Measurements from ENCODE around the gene SOD1. TPM values are rescaled to one million over a fixed set of nuclear protein-coding genes. Genes with fewer than 3 reads are reported as not detected.

SOD1 gene
- total and polyA plus RNA-seq, 2 of the 8 experiments (the other 6 are each of a cell fraction or from before 2014, with no cell fraction given), result 192 to 226 TPM

GRCh38 chr21:31698461-31698860, 39.0 kb downstream of the SOD1 start:
- no peak overlapping the region for H2BK12ac ChIP-seq (ENCODE audit: low read depth, low read length)
- H3K4me1 ChIP-seq (replicated peaks in 1 of 4; ENCODE audit: control insufficient read depth in 3 of 4, insufficient read depth in 4 of 4, low read length in 3 of 4), result no peaks in the 10 kb centered on the region
- H3K27me3 ChIP-seq (replicated peaks in 1 of 4; ENCODE audit: control insufficient read depth in 3 of 4, extremely low read depth in 1 of 4, insufficient read depth in 3 of 4, low read length in 3 of 4), result peaks cover 0 to 1% (median 0%) of the 10 kb centered on the region in 4 experiments; a peak in 1 of 7 replicates
- H3K4me3 ChIP-seq (ENCODE audit: extremely low read depth in 1 of 4, insufficient read depth in 2 of 4, low read depth in 3 of 4, low read length in 4 of 4), result no peak overlapping the region
- H2BK20ac ChIP-seq (ENCODE audit: low read length), result no peak overlapping the region
- no peak overlapping the region for H3K18ac ChIP-seq (ENCODE audit: extremely low read depth, low read length)
- H3K56ac ChIP-seq (replicated peaks; ENCODE audit: insufficient read length, low read depth, low read length), result no peak overlapping the region
- no peak overlapping the region for H2AFZ ChIP-seq (ENCODE audit: low read length)
- H3K9me3 ChIP-seq (ENCODE audit: insufficient read depth in 2 of 2, low read depth in 1 of 2, low read length in 1 of 2), result no peaks in the 10 kb centered on the region
- H2BK120ac ChIP-seq (replicated peaks; ENCODE audit: low read depth, low read length), result no peak overlapping the region
- FAIRE-seq (no peak), DNase-seq (ENCODE audit: low read depth in 1 of 2, low spot score in 2 of 2) (no peak)
- POLR2A ChIA-PET (ENCODE audit: partially characterized antibody), result interaction anchor here (1.0 kb wide), 1 partner anchor 12 kb away, joined by 3 read pairs; no protein-coding TSS in a partner anchor
- no peak overlapping the region for H4K5ac ChIP-seq (ENCODE audit: insufficient read length, low read depth, low read length)
- no peak overlapping the region for H3K23ac ChIP-seq (ENCODE audit: insufficient read length)
- H3K79me1 ChIP-seq (ENCODE audit: low read depth, low read length), result no peaks in the 10 kb centered on the region
- H2BK15ac ChIP-seq (ENCODE audit: low read length), result no peak overlapping the region
- no peak overlapping the region for H4K91ac ChIP-seq (replicated peaks; ENCODE audit: insufficient read length, low read length)
- H3K4me2 ChIP-seq (ENCODE audit: insufficient read depth in 1 of 2, low read depth in 2 of 2, low read length in 2 of 2), result no peak overlapping the region
- H4K8ac ChIP-seq (ENCODE audit: extremely low read depth, insufficient read depth, low read length), result no peak overlapping the region
- H3K14ac ChIP-seq (ENCODE audit: insufficient read length), result no peak overlapping the region
- no peak overlapping the region for H3K9ac ChIP-seq (replicated peaks in 1 of 4; ENCODE audit: extremely low read depth in 1 of 4, low read depth in 3 of 4, low read length in 3 of 4)
- no peak overlapping the region for H3K4ac ChIP-seq (replicated peaks; ENCODE audit: insufficient read length, low read depth, low read length)
- TF ChIP-seq JUN (IDR thresholded peaks at IDR 0.05; ENCODE audit: low read depth, low read length) (no peak), SP1 (IDR thresholded peaks at IDR 0.05; ENCODE audit: low read depth, low read length) (no peak)
- H3K23me2 ChIP-seq (ENCODE audit: low read depth, low read length), result no peaks in the 10 kb centered on the region
- no peak overlapping the region for H3K27ac ChIP-seq (ENCODE audit: low read depth, low read length)
- H2AK5ac ChIP-seq (ENCODE audit: low read depth, low read length), result no peak overlapping the region
- H3K36me3 ChIP-seq (ENCODE audit: control insufficient read depth in 2 of 4, insufficient read depth in 4 of 4, low read length in 3 of 4), result peaks cover 24 to 95% (median 62%) of the 10 kb centered on the region in 4 experiments
- H2BK5ac ChIP-seq (ENCODE audit: low read depth, low read length), result no peak overlapping the region
- H3K79me2 ChIP-seq (ENCODE audit: control insufficient read depth in 1 of 2, insufficient read depth in 2 of 2, low read length in 2 of 2), result peaks cover 0 to 24% of the 10 kb centered on the region in 2 experiments; a peak in 1 of 4 replicates
- peaks cover 2 to 4% of the 10 kb centered on the region in 2 experiments for H4K20me1 ChIP-seq (replicated peaks in 1 of 2; ENCODE audit: control insufficient read depth in 1 of 2, insufficient read depth in 2 of 2, low read length in 2 of 2)
- CTCF ChIA-PET (ENCODE audit: partially characterized antibody), result no interaction called here
